Smooth muscle cell (in vitro differentiated cells): ENCODE measurements around the gene IFNW1. TPM values are rescaled to one million over a fixed set of nuclear protein-coding genes. Genes with fewer than 3 reads are reported as not detected.
"Not testable (repeated sequence)": the region's sequence is repeated elsewhere in the genome, so short reads cannot be mapped to it uniquely, and the experiment has no call there.

Experiments
- DNase-seq: peaks from one replicate; lab custom pipeline; 2025; ENCODE audit not compliant: unreplicated experiment; lab: John Stamatoyannopoulos, UW
- H2AFZ ChIP-seq: fragments of 200-600 bp; sonication (generic); 2 replicates; pipeline ENCODE4 v1.6.0; 2016; ENCODE audit warnings: antibody characterized with exemption, low read depth, mild to moderate bottlenecking
- H3F3A ChIP-seq: fragments of 200-600 bp; sonication (generic); 2 replicates; pipeline ENCODE4 v1.6.0; 2017; ENCODE audit warnings: antibody characterized with exemption, low read depth
- H3K27ac ChIP-seq: fragments of 200-600 bp; sonication (generic); 2 replicates; pipeline ENCODE4 v1.5.1; 2016; ENCODE audit warnings: low read depth, mild to moderate bottlenecking
- H3K27me3 ChIP-seq: fragments of 200-600 bp; sonication (generic); 2 replicates; pipeline ENCODE4 v1.6.1; 2016; ENCODE audit warnings: low read depth, mild to moderate bottlenecking
- H3K36me3 ChIP-seq: fragments of 200-600 bp; sonication (generic); 2 replicates; pipeline ENCODE4 v1.5.1; 2016; ENCODE audit warnings: low read depth
- H3K4me1 ChIP-seq: fragments of 200-600 bp; sonication (generic); 2 replicates; pipeline ENCODE4 v1.5.1; 2016; ENCODE audit warnings: low read depth
- H3K4me2 ChIP-seq: fragments of 200-600 bp; sonication (generic); 2 replicates; pipeline ENCODE4 v1.6.0; 2016; ENCODE audit warnings: mild to moderate bottlenecking
- H3K4me3 ChIP-seq: fragments of 200-600 bp; sonication (generic); 2 replicates; pipeline ENCODE4 v1.5.1; 2016; ENCODE audit warnings: mild to moderate bottlenecking
- H3K79me2 ChIP-seq: fragments of 200-600 bp; sonication (generic); 2 replicates; pipeline ENCODE4 v1.6.0; 2016; ENCODE audit warnings: low read depth, mild to moderate bottlenecking
- H3K9ac ChIP-seq: fragments of 200-600 bp; sonication (generic); 2 replicates; pipeline ENCODE4 v1.6.0; 2016; ENCODE audit warnings: low read depth
- H3K9me3 ChIP-seq: fragments of 200-600 bp; sonication (generic); replicated peaks from 2 replicates; pipeline ENCODE4 v1.5.1; 2016; ENCODE audit warnings: low read depth
- H4K20me1 ChIP-seq: fragments of 200-600 bp; sonication (generic); 2 replicates; pipeline ENCODE4 v1.6.0; 2016; ENCODE audit warnings: low read depth
- CTCF ChIP-seq: fragments of 200-600 bp; sonication (generic); IDR thresholded peaks from 2 replicates; pipeline ENCODE4 v1.5.1; 2017; ENCODE audit warnings: borderline replicate concordance, mild to moderate bottlenecking, antibody characterized with exemption; ENCODE audit not compliant: insufficient read depth, poor library complexity, severe bottlenecking
- WGBS: methylation state at CpG from one replicate; pipeline ENCODE4 v1.1.7; 2016; ENCODE audit warnings: low lambda C conversion rate; 5-methylcytosine and 5-hydroxymethylcytosine counted together
- polyA plus RNA-seq: library from polyadenylated mRNA; unstranded; fragments of >200 nt; fragmentation: Nextera tagmentation; extraction: Ambion mirVana; gene quantifications from 2 replicates; pipeline ENCODE4 v1.2.1, GENCODE V29; 2016
- total RNA-seq: library from RNA; depleted of rRNA; stranded (reverse); fragments of >200 nt; gene quantifications from 2 replicates; pipeline ENCODE4 v1.2.3, GENCODE V29; 2014

Gene IFNW1
- total RNA-seq (not detected in 2 replicates), polyA plus RNA-seq (not detected in 2 replicates)

GRCh38 chr9:21141427-21141882 is at the start of gene IFNW1:
Gene IFNW1, minus strand, starts transcription at chr9:21141832. Its CDS starts 262 bp downstream, at chr9:21141570.
- no peaks in the 10 kb centered on the region for H3K27me3 ChIP-seq
- H4K20me1 ChIP-seq, result no peaks in the 10 kb centered on the region
- H3K79me2 ChIP-seq, result no peaks in the 10 kb centered on the region
- H3K4me2 ChIP-seq, result no peak within 1 kb of the TSS
- H2AFZ ChIP-seq, result no peak within 1 kb of the TSS
- H3K36me3 ChIP-seq, result no peaks in the 10 kb centered on the region
- 54% methylated on average over 1 of the region's 1 CpG for WGBS
- H3K4me1 ChIP-seq, result no peaks in the 10 kb centered on the region
- H3K9me3 ChIP-seq, result no peaks in the 10 kb centered on the region
- no peak within 1 kb of the TSS for H3K9ac ChIP-seq
- no peak within 1 kb of the TSS for H3K4me3 ChIP-seq
- no peaks in the 10 kb centered on the region for H3F3A ChIP-seq
- TF ChIP-seq CTCF, result no peak
- no peak for DNase-seq
- no peak within 1 kb of the TSS for H3K27ac ChIP-seq

GRCh38 chr9:21187487-21187886 is 45.9 kb upstream of the IFNW1 start, which contains the start of gene IFNA4:
Gene IFNA4, minus strand, starts transcription at chr9:21187587. Its CDS starts 56 bp downstream, at chr9:21187531.
- not testable (repeated sequence) for H3K4me3 ChIP-seq, H2AFZ ChIP-seq, H3K9ac ChIP-seq, H3K27me3 ChIP-seq, H3K4me1 ChIP-seq, H4K20me1 ChIP-seq, H3K4me2 ChIP-seq, H3K9me3 ChIP-seq, H3F3A ChIP-seq, H3K36me3 ChIP-seq, H3K27ac ChIP-seq, H3K79me2 ChIP-seq, DNase-seq
- 88% methylated on average over 3 of the region's 3 CpGs for WGBS

- TF ChIP-seq CTCF, result peak; percentile 48
- H3F3A ChIP-seq, H3K36me3 ChIP-seq, DNase-seq, H3K79me2 ChIP-seq, H2AFZ ChIP-seq, H3K9me3 ChIP-seq, H3K27ac ChIP-seq, H4K20me1 ChIP-seq, H3K4me1 ChIP-seq, H3K4me3 ChIP-seq, H3K9ac ChIP-seq, H3K4me2 ChIP-seq, H3K27me3 ChIP-seq: not testable (repeated sequence)
- WGBS, result 31% methylated on average over 4 of the region's 4 CpGs
Measured at GRCh38 chr9:21182810-21183736, 41.4 kb upstream of the IFNW1 start.

- H3K36me3 ChIP-seq, result no peaks in the 10 kb centered on the region
- TF ChIP-seq CTCF, result no peak
- no peak for DNase-seq
- H3F3A ChIP-seq, result no peaks in the 10 kb centered on the region
- no peak overlapping the region for H3K4me2 ChIP-seq
- H3K27me3 ChIP-seq, result peaks cover 23% of the 10 kb centered on the region
- no peaks in the 10 kb centered on the region for H3K79me2 ChIP-seq
- no peak overlapping the region for H2AFZ ChIP-seq
- H4K20me1 ChIP-seq, result no peaks in the 10 kb centered on the region
- no peaks in the 10 kb centered on the region for H3K4me1 ChIP-seq
- no peak overlapping the region for H3K27ac ChIP-seq
- H3K4me3 ChIP-seq, result no peak overlapping the region
- no peaks in the 10 kb centered on the region for H3K9me3 ChIP-seq
- H3K9ac ChIP-seq, result no peak overlapping the region
- 91% methylated on average over 2 of the region's 2 CpGs for WGBS
Measured at GRCh38 chr9:21174671-21175070, 33.0 kb upstream of the IFNW1 start.
